Measurements from ENCODE around the gene RALGAPA1.

GRCh38 chr14:35851823-35852222, 42.7 kb upstream of the RALGAPA1 start:
- TF ChIP-seq CTCF (IDR thresholded peaks at IDR 0.05; ENCODE audit: low read length) = no peak
- no peak for TF ChIP-seq EZH2 (IDR thresholded peaks at IDR 0.05; ENCODE audit: borderline replicate concordance, low read length)
